Upper lobe of left lung (tissue), 4 donors: ENCODE data around the gene FOXB2.

Experiments
- POLR2A ChIP-seq, 4 donors: fragments of 450-650 bp; IDR thresholded peaks; one replicate each; pipeline ENCODE4 v1.5.1; 2016 to 2017; ENCODE audit warnings: antibody characterized with exemption in 4 of 4, mild to moderate bottlenecking in 2 of 4
- POLR2AphosphoS5 ChIP-seq, 2 donors: sonication (generic); formaldehyde crosslinking; IDR thresholded peaks; one replicate each; pipeline ENCODE4 v1.5.1; 2017; ENCODE audit warnings: antibody characterized with exemption in 2 of 2
- TF ChIP-seq, protein P1 (sequence below), 6 experiments: fragments of 450-650 bp in 4 of 6; fragments of 200-600 bp in 2 of 6; sonication (generic) in 2 of 6; IDR thresholded peaks; one replicate each; pipeline ENCODE4 v1.5.1; 2016 to 2019; ENCODE audit warnings: antibody characterized with exemption in 6 of 6

DNA sequence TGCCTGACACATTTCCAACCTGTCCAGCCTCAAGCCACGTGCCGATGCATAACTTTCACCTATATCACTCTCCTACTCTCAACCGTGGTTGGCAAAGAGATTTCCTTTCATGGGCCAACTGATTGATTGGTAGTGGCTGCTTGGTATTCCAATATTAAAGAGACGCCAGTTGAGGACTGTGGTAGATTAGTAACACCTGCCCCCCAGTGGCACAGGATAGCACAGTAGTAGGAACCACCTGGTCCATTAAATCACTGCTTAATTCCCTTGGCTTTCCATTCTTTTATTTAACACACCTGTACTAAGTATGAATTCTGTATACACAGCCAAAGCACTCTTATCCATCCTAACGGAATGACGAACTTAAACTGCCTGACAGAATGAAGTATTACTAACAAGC lies 19.1 kb upstream of the FOXB2 start:
- TF ChIP-seq POLR2A (IDR thresholded peaks at IDR 0.05) (no peak), POLR2AphosphoS5 (IDR thresholded peaks at IDR 0.05) (no peak)
- TF ChIP-seq, protein P1, sequence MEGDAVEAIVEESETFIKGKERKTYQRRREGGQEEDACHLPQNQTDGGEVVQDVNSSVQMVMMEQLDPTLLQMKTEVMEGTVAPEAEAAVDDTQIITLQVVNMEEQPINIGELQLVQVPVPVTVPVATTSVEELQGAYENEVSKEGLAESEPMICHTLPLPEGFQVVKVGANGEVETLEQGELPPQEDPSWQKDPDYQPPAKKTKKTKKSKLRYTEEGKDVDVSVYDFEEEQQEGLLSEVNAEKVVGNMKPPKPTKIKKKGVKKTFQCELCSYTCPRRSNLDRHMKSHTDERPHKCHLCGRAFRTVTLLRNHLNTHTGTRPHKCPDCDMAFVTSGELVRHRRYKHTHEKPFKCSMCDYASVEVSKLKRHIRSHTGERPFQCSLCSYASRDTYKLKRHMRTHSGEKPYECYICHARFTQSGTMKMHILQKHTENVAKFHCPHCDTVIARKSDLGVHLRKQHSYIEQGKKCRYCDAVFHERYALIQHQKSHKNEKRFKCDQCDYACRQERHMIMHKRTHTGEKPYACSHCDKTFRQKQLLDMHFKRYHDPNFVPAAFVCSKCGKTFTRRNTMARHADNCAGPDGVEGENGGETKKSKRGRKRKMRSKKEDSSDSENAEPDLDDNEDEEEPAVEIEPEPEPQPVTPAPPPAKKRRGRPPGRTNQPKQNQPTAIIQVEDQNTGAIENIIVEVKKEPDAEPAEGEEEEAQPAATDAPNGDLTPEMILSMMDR (IDR thresholded peaks at IDR 0.05) = no peak
